Smooth muscle cell (in vitro differentiated cells): ENCODE results near the gene PLA2G6. TPM values are rescaled to one million over a fixed set of nuclear protein-coding genes. Genes with fewer than 3 reads are reported as not detected.

Experiments used
- DNase-seq: peaks from one replicate; lab custom pipeline; 2025; ENCODE audit not compliant: unreplicated experiment; lab: John Stamatoyannopoulos, UW
- H2AFZ ChIP-seq: fragments of 200-600 bp; sonication (generic); 2 replicates; pipeline ENCODE4 v1.6.0; 2016; ENCODE audit warnings: antibody characterized with exemption, low read depth, mild to moderate bottlenecking
- H3F3A ChIP-seq: fragments of 200-600 bp; sonication (generic); 2 replicates; pipeline ENCODE4 v1.6.0; 2017; ENCODE audit warnings: antibody characterized with exemption, low read depth
- H3K27ac ChIP-seq: fragments of 200-600 bp; sonication (generic); 2 replicates; pipeline ENCODE4 v1.5.1; 2016; ENCODE audit warnings: low read depth, mild to moderate bottlenecking
- H3K27me3 ChIP-seq: fragments of 200-600 bp; sonication (generic); 2 replicates; pipeline ENCODE4 v1.6.1; 2016; ENCODE audit warnings: low read depth, mild to moderate bottlenecking
- H3K36me3 ChIP-seq: fragments of 200-600 bp; sonication (generic); 2 replicates; pipeline ENCODE4 v1.5.1; 2016; ENCODE audit warnings: low read depth
- H3K4me1 ChIP-seq: fragments of 200-600 bp; sonication (generic); 2 replicates; pipeline ENCODE4 v1.5.1; 2016; ENCODE audit warnings: low read depth
- H3K4me2 ChIP-seq: fragments of 200-600 bp; sonication (generic); 2 replicates; pipeline ENCODE4 v1.6.0; 2016; ENCODE audit warnings: mild to moderate bottlenecking
- H3K4me3 ChIP-seq: fragments of 200-600 bp; sonication (generic); 2 replicates; pipeline ENCODE4 v1.5.1; 2016; ENCODE audit warnings: mild to moderate bottlenecking
- H3K79me2 ChIP-seq: fragments of 200-600 bp; sonication (generic); 2 replicates; pipeline ENCODE4 v1.6.0; 2016; ENCODE audit warnings: low read depth, mild to moderate bottlenecking
- H3K9ac ChIP-seq: fragments of 200-600 bp; sonication (generic); 2 replicates; pipeline ENCODE4 v1.6.0; 2016; ENCODE audit warnings: low read depth
- H3K9me3 ChIP-seq: fragments of 200-600 bp; sonication (generic); replicated peaks from 2 replicates; pipeline ENCODE4 v1.5.1; 2016; ENCODE audit warnings: low read depth
- H4K20me1 ChIP-seq: fragments of 200-600 bp; sonication (generic); 2 replicates; pipeline ENCODE4 v1.6.0; 2016; ENCODE audit warnings: low read depth
- CTCF ChIP-seq: fragments of 200-600 bp; sonication (generic); IDR thresholded peaks from 2 replicates; pipeline ENCODE4 v1.5.1; 2017; ENCODE audit warnings: borderline replicate concordance, mild to moderate bottlenecking, antibody characterized with exemption; ENCODE audit not compliant: insufficient read depth, poor library complexity, severe bottlenecking
- WGBS: methylation state at CpG from one replicate; pipeline ENCODE4 v1.1.7; 2016; ENCODE audit warnings: low lambda C conversion rate; 5-methylcytosine and 5-hydroxymethylcytosine counted together
- polyA plus RNA-seq: library from polyadenylated mRNA; unstranded; fragments of >200 nt; fragmentation: Nextera tagmentation; extraction: Ambion mirVana; gene quantifications from 2 replicates; pipeline ENCODE4 v1.2.1, GENCODE V29; 2016
- total RNA-seq: library from RNA; depleted of rRNA; stranded (reverse); fragments of >200 nt; gene quantifications from 2 replicates; pipeline ENCODE4 v1.2.3, GENCODE V29; 2014

The PLA2G6 gene
- total and polyA plus RNA-seq, 2 experiments from 2014 or later, result 6.1 to 8.9 TPM

GRCh38 chr22:38164551-38164918 is 17.1 kb downstream of the PLA2G6 start:
- H3K4me2 ChIP-seq, result no peak overlapping the region
- no peak overlapping the region for H3K9ac ChIP-seq
- DNase-seq, result no peak
- no peak overlapping the region for H2AFZ ChIP-seq
- no peaks in the 10 kb centered on the region for H4K20me1 ChIP-seq
- no peak for TF ChIP-seq CTCF
- H3K4me1 ChIP-seq, result no peaks in the 10 kb centered on the region
- no peaks in the 10 kb centered on the region for H3K79me2 ChIP-seq
- H3K4me3 ChIP-seq, result no peak overlapping the region
- H3K27me3 ChIP-seq, result no peaks in the 10 kb centered on the region
- H3K27ac ChIP-seq, result no peak overlapping the region
- no peaks in the 10 kb centered on the region for H3F3A ChIP-seq
- H3K36me3 ChIP-seq, result no peaks in the 10 kb centered on the region
- WGBS, result 85% methylated on average over 7 of the region's 7 CpGs
- no peaks in the 10 kb centered on the region for H3K9me3 ChIP-seq

DNA sequence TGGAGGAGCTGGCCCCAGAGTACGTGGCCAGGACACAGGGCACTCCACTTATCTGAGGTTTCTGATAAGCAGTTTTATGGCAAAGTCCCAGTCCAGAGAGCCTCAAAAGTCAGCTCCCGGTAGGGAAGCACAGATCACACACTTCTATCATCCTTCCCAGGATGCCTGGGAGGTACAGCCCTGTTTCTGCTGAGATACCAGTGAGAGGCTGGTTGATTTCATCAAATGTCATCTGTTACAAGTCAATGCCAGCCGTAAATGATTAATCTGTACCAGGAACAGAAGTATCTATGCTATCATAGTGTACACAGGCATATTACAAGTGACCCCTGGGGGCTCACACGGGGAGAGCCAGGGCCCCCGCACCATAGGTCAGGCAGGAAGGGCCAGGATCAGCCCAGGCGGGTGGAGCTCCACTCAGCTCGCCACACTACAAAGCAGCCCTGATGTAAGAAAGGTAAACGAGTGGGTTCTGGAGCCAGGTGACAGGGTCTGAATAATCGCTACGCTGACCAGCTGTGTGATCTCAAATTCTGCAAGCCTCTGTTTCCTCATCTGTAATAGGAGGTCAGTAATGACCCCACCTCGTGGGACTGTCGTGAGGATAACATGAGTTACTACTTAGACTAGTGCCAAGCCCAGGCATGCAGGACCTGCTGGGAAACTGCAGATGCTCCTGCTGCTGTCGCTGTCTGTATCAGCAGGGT is 17.6 kb downstream of the PLA2G6 start:
- no peaks in the 10 kb centered on the region for H3K79me2 ChIP-seq
- H3K4me3 ChIP-seq, result no peak overlapping the region
- no peak for DNase-seq
- no peaks in the 10 kb centered on the region for H3K4me1 ChIP-seq
- no peak overlapping the region for H3K4me2 ChIP-seq
- H3K36me3 ChIP-seq, result no peaks in the 10 kb centered on the region
- H3K27ac ChIP-seq, result no peak overlapping the region
- H3F3A ChIP-seq, result no peaks in the 10 kb centered on the region
- H2AFZ ChIP-seq, result no peak overlapping the region
- H3K9ac ChIP-seq, result no peak overlapping the region
- H3K27me3 ChIP-seq, result no peaks in the 10 kb centered on the region
- no peaks in the 10 kb centered on the region for H3K9me3 ChIP-seq
- no peaks in the 10 kb centered on the region for H4K20me1 ChIP-seq
- TF ChIP-seq CTCF, result no peak
- WGBS, result 60% methylated on average over 13 of the region's 13 CpGs

DNA sequence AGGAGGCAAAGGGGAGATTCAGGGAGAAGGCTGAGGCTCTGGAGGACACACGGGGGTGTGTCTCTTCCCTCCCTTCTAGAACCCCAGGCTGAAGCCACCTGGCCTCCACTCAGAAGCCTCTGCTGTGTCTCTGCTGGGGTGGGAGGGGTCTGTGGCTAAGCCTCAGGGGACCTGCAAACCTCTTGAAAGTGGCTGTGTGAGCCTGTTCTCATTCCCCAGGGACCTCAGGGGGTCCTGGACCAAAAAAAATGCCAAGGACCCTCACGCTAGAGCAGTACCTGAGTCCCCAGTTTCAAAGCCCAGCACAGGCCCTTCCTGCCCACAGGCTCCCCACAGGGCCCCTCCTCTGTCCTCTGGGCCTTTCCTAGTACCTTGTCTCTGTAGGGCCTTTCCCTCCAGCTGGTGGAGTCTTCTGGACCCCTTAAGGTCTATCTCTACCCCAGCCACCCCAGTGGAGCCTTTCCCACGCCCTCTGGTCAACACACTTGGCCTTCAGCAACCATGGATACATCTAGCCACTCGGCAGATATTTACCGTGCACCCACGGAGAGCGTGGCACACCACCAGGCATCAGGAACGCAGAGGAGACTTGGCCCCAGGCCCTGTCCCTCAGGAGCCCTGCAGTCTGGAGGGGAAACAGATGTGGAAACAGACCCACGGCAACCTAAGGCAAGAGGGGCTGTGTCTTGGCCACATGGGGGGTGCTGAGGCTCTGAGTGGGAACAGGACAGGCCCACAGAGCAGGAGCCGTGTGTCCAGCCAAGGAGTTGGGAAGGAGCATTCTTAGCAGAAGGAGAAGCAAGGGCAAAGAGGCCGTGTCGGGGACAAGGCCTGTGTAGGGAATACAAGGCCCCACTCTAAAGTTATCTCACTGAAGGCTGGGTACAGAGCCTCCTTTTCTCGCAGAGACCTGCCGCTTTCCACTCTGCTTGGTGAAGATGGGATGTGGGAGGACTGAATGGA is 18.5 kb downstream of the PLA2G6 start:
- H3K4me2 ChIP-seq, result no peak overlapping the region
- no peaks in the 10 kb centered on the region for H3F3A ChIP-seq
- 85% methylated on average over 14 of the region's 14 CpGs for WGBS
- H3K4me3 ChIP-seq, result no peak overlapping the region
- no peak overlapping the region for H3K27ac ChIP-seq
- no peaks in the 10 kb centered on the region for H3K79me2 ChIP-seq
- no peak for DNase-seq
- no peak overlapping the region for H2AFZ ChIP-seq
- no peaks in the 10 kb centered on the region for H3K27me3 ChIP-seq
- no peak for TF ChIP-seq CTCF
- no peaks in the 10 kb centered on the region for H3K36me3 ChIP-seq
- no peaks in the 10 kb centered on the region for H3K4me1 ChIP-seq
- no peak overlapping the region for H3K9ac ChIP-seq
- H3K9me3 ChIP-seq, result no peaks in the 10 kb centered on the region
- no peaks in the 10 kb centered on the region for H4K20me1 ChIP-seq
